T-cell (primary cell): ENCODE measurements around the gene CTXN1. TPM values are rescaled to one million over a fixed set of nuclear protein-coding genes. Genes with fewer than 3 reads are reported as not detected.

Experiments used
- ATAC-seq, 4 experiments: fragments of 200-7000 bp in 3 of 4; fragments of 150-1000 bp in 1 of 4; cut with Tn5 transposase; replicated peaks in 1 of 4; 1 replicate in 3 of 4; 2 replicates in 1 of 4; pipeline ENCODE4 v1.10.0; 2021; ENCODE audit warnings: moderate library complexity in 3 of 4, mild to moderate bottlenecking in 2 of 4, moderate number of reproducible peaks in 1 of 4
- CTCF ChIA-PET, 2 donors: fragments of 300-600 bp; sonication (Branson Sonifier 250); formaldehyde crosslinking; loops; one replicate each; lab custom pipeline; 2022; ENCODE audit warnings: antibody characterized with exemption in 2 of 2; lab: Charles Lee
- POLR2A ChIA-PET, 2 donors: fragments of 300-600 bp; sonication (Branson Sonifier 250); formaldehyde crosslinking; loops; one replicate each; lab custom pipeline; 2022; ENCODE audit warnings: antibody characterized with exemption in 2 of 2; lab: Charles Lee
- DNase-seq, 35 experiments: peaks; one replicate each; pipeline versions ENCODE4 v3.0.0 to v3.0.0-alpha.2; 2013 to 2023
- H3K27ac ChIP-seq: one replicate; pipeline ENCODE4 v1.5.1; 2013; ENCODE audit warnings: low read length
- H3K27me3 ChIP-seq, 2 experiments: replicated peaks in 1 of 2; 1 replicate in 1 of 2; 2 replicates in 1 of 2; pipeline versions ENCODE4 v1.6.1 to v1.7.0; 2013; ENCODE audit warnings: low read length in 1 of 2, mixed read lengths in 1 of 2; ENCODE audit not compliant: control insufficient read depth in 2 of 2, insufficient read depth in 2 of 2; ENCODE audit errors: extremely low read depth in 1 of 2
- H3K36me3 ChIP-seq, 2 donors: 1 replicate in 1 of 2; 2 replicates in 1 of 2; pipeline versions ENCODE4 v1.6.1 to v1.7.0; 2013; ENCODE audit warnings: low read length in 1 of 2; ENCODE audit not compliant: control insufficient read depth in 2 of 2, insufficient read depth in 1 of 2; ENCODE audit errors: extremely low read depth in 1 of 2
- H3K4me1 ChIP-seq, 2 experiments: 1 replicate in 1 of 2; 2 replicates in 1 of 2; pipeline versions ENCODE4 v1.6.1 to v1.7.0; 2013; ENCODE audit warnings: low read length in 2 of 2, mixed read lengths in 1 of 2; ENCODE audit not compliant: insufficient read depth in 2 of 2, control insufficient read depth in 1 of 2; ENCODE audit errors: extremely low read depth in 1 of 2
- H3K4me3 ChIP-seq, 2 donors: 1 replicate in 1 of 2; 2 replicates in 1 of 2; pipeline versions ENCODE4 v1.5.1 to v1.7.0; 2013; ENCODE audit warnings: mild to moderate bottlenecking in 2 of 2, low read length in 1 of 2, moderate library complexity in 1 of 2; ENCODE audit not compliant: control insufficient read depth in 1 of 2; ENCODE audit errors: extremely low read depth in 1 of 2
- H3K9me3 ChIP-seq: 2 replicates; pipeline ENCODE4 v1.7.0; 2013
- H3K27ac Mint-ChIP-seq, 2 donors: one replicate each; pipeline ENCODE4 v1.8.0; 2020 to 2021; ENCODE audit warnings: mild to moderate bottlenecking in 2 of 2, mixed read lengths in 2 of 2
- H3K27me3 Mint-ChIP-seq, 2 donors: one replicate each; pipeline ENCODE4 v1.8.0; 2021 to 2022; ENCODE audit warnings: mixed read lengths in 2 of 2
- H3K36me3 Mint-ChIP-seq: one replicate; pipeline ENCODE4 v1.8.0; 2021; ENCODE audit warnings: mixed read lengths
- H3K4me1 Mint-ChIP-seq, 3 donors: one replicate each; pipeline ENCODE4 v1.8.0; 2020 to 2022; ENCODE audit warnings: mixed read lengths in 3 of 3, mild to moderate bottlenecking in 1 of 3
- H3K4me3 Mint-ChIP-seq, 3 donors: one replicate each; pipeline ENCODE4 v1.8.0; 2020 to 2022; ENCODE audit warnings: mild to moderate bottlenecking in 3 of 3, mixed read lengths in 3 of 3, moderate library complexity in 3 of 3
- H3K9me3 Mint-ChIP-seq, 3 donors: one replicate each; pipeline ENCODE4 v1.8.0; 2020 to 2022; ENCODE audit warnings: mixed read lengths in 3 of 3
- WGBS: methylation state at CpG from one replicate; pipeline ENCODE4 v1.1.5; 2013; ENCODE audit warnings: missing lambda C conversion rate; ENCODE audit not compliant: insufficient coverage; 5-methylcytosine and 5-hydroxymethylcytosine counted together
- total RNA-seq, 35 experiments: library from RNA in 6 of 35; stranded (reverse) in 6 of 35; fragments of 120-200 nt in 1 of 35; gene quantifications; one replicate each; pipeline versions ENCODE4 v1.2.1 to v1.2.4 and lab custom pipeline; 2013 to 2026

CTXN1 gene
- total RNA-seq, 5 donors from 2014 or later (not counting 1 experiment from before 2014, with no cell fraction given): 0.19 to 0.47 (median 0.30) TPM; not detected in 1

- Mint-ChIP-seq H3K9me3 (no peaks in the 10 kb centered on the region), H3K4me3 (peak overlapping the region; percentile 87 to 90 (median 89)), H3K27me3 (no peaks in the 10 kb centered on the region), H3K36me3 (peaks cover 10% of the 10 kb centered on the region), H3K27ac (no peak overlapping the region), H3K4me1 (peaks cover 32 to 46% (median 35%) of the 10 kb centered on the region in 3 donors)
- Histone ChIP-seq H3K4me3 (peak overlapping the region in 1 of 2 donors; percentile 15), H3K27me3 (no peaks in the 10 kb centered on the region), H3K36me3 (peaks cover 5 to 31% of the 10 kb centered on the region in 2 donors), H3K9me3 (no peaks in the 10 kb centered on the region), H3K27ac (no peak overlapping the region), H3K4me1 (peaks cover 7 to 32% of the 10 kb centered on the region in 2 experiments)
- CTCF ChIA-PET: interaction anchor here in 1 of 2 donors (3.9 kb wide), 1 partner anchor 13 kb away, joined by 15 read pairs; no protein-coding TSS in a partner anchor
- POLR2A ChIA-PET: interaction anchor here in 1 of 2 donors (0.6 kb wide), 1 partner anchor 1080 kb away, joined by 4 read pairs; no protein-coding TSS in a partner anchor
- DNase-seq: no peak
- ATAC-seq: no peak
- 93% methylated on average over 13 of the region's 19 CpGs for WGBS
These were observed 16.1 kb upstream of the CTXN1 start for GRCh38 chr19:7941895-7942596.

DNA sequence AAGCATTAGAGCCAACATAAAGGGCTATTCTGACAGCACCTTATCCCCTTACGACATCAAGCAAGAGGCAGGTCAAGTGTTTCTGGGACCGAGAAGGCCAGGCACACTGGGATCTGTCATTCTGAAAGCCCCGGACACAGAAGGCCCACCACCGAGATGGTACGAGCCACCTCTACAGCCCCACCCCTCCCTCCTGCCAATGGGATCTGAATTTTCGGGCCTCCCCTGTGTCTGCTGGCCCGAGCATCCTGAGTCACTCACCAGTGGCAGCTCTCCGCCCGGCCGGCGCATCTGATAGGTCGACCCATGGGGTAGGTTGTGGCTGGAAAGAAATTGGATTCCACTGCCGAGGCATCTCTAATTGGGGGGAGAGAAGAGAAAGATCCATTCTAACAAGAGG is 14.9 kb upstream of the CTXN1 start:
- no peaks in the 10 kb centered on the region for H3K9me3 Mint-ChIP-seq
- Histone ChIP-seq H3K9me3 (no peaks in the 10 kb centered on the region), H3K27ac (no peak overlapping the region), H3K36me3 (peaks cover 13 to 38% of the 10 kb centered on the region in 2 donors), H3K27me3 (no peaks in the 10 kb centered on the region), H3K4me1 (peaks cover 7 to 32% of the 10 kb centered on the region in 2 experiments), H3K4me3 (no peak overlapping the region)
- WGBS: 93% methylated on average over 5 of the region's 13 CpGs
- DNase-seq: no peak
- H3K4me1 Mint-ChIP-seq: peaks cover 32 to 46% (median 35%) of the 10 kb centered on the region in 3 donors
- POLR2A ChIA-PET: interaction anchor here in 1 of 2 donors (0.7 kb wide), 1 partner anchor 16 kb away, joined by 12 read pairs; no protein-coding TSS in a partner anchor
- peak overlapping the region in 1 of 3 donors; percentile 51 for H3K4me3 Mint-ChIP-seq
- ATAC-seq: no peak
- H3K27ac Mint-ChIP-seq: no peak overlapping the region
- H3K36me3 Mint-ChIP-seq: peaks cover 10% of the 10 kb centered on the region
- H3K27me3 Mint-ChIP-seq: no peaks in the 10 kb centered on the region
- CTCF ChIA-PET: interaction anchor here in 1 of 2 donors (0.6 kb wide), 1 partner anchor 675 kb away, joined by 4 read pairs; no protein-coding TSS in a partner anchor

GRCh38 chr19:7934766-7935165 is 8.8 kb upstream of the CTXN1 start:
- Histone ChIP-seq H3K27me3 (no peaks in the 10 kb centered on the region), H3K27ac (no peak overlapping the region), H3K4me1 (no peaks in the 10 kb centered on the region), H3K4me3 (no peak overlapping the region), H3K36me3 (peaks cover 31 to 73% of the 10 kb centered on the region in 2 donors), H3K9me3 (no peaks in the 10 kb centered on the region)
- ChIA-PET CTCF (interaction anchor here in 1 of 2 donors (0.6 kb wide), 1 partner anchor 338 kb away, joined by 7 read pairs; no protein-coding TSS in a partner anchor), POLR2A (interaction anchor here in 1 of 2 donors (0.7 kb wide), 1 partner anchor 51 kb away, joined by 3 read pairs; no protein-coding TSS in a partner anchor)
- ATAC-seq (no peak), DNase-seq (no peak)
- H3K27ac Mint-ChIP-seq: no peak overlapping the region
- H3K36me3 Mint-ChIP-seq: peaks cover 12% of the 10 kb centered on the region
- H3K9me3 Mint-ChIP-seq: no peaks in the 10 kb centered on the region
- peaks cover 4 to 6% (median 5%) of the 10 kb centered on the region in 3 donors for H3K4me1 Mint-ChIP-seq
- no peaks in the 10 kb centered on the region for H3K27me3 Mint-ChIP-seq
- H3K4me3 Mint-ChIP-seq: no peak overlapping the region
- WGBS: 97% methylated on average over 18 of the region's 21 CpGs

GRCh38 chr19:7933828-7934725 is 8.1 kb upstream of the CTXN1 start:
- Mint-ChIP-seq H3K27ac (no peak overlapping the region), H3K4me3 (no peak overlapping the region), H3K4me1 (peaks cover 4 to 10% (median 8%) of the 10 kb centered on the region in 3 donors), H3K27me3 (no peaks in the 10 kb centered on the region), H3K9me3 (no peaks in the 10 kb centered on the region), H3K36me3 (peaks cover 12% of the 10 kb centered on the region)
- H3K4me1 ChIP-seq: peaks cover 2 to 6% of the 10 kb centered on the region in 2 experiments
- H3K9me3 ChIP-seq: no peaks in the 10 kb centered on the region
- H3K27ac ChIP-seq: no peak overlapping the region
- no peaks in the 10 kb centered on the region for H3K27me3 ChIP-seq
- no peak overlapping the region for H3K4me3 ChIP-seq
- POLR2A ChIA-PET: interaction anchor here in 1 of 2 donors (0.7 kb wide), 1 partner anchor 50 kb away, joined by 3 read pairs; no protein-coding TSS in a partner anchor
- no peak for ATAC-seq
- CTCF ChIA-PET: interaction anchor here in 1 of 2 donors (0.6 kb wide), 1 partner anchor 337 kb away, joined by 7 read pairs; no protein-coding TSS in a partner anchor
- DNase-seq: no peak
- H3K36me3 ChIP-seq: peaks cover 31 to 73% of the 10 kb centered on the region in 2 donors
- WGBS: 96% methylated on average over 53 of the region's 55 CpGs

DNA sequence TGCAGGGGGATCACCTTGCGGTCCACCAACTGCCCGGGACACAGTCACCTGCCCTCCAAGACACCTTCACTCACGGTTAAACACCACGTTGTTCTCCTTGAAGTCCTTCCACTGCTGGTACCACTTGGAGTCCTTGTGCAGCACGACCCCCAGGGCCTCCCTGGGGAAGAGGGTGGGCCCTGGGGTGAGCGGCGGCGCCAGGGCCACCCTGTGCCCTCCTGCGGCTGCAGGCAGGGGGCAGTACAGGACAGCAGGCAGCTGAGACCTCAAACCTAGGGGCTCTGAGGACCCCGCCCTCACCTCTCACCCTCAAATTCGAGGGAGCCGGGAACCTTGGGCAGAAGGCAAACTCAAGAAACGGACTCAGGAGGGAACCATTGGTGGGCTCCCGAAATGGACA is 7.5 kb upstream of the CTXN1 start:
- ATAC-seq (no peak), DNase-seq (no peak)
- Mint-ChIP-seq H3K9me3 (no peaks in the 10 kb centered on the region), H3K27me3 (no peaks in the 10 kb centered on the region), H3K4me3 (no peak overlapping the region), H3K27ac (no peak overlapping the region), H3K36me3 (peaks cover 9% of the 10 kb centered on the region), H3K4me1 (peaks cover 0 to 10% (median 7%) of the 10 kb centered on the region in 3 donors)
- Histone ChIP-seq H3K4me1 (peaks cover 2 to 7% of the 10 kb centered on the region in 2 experiments), H3K27me3 (no peaks in the 10 kb centered on the region), H3K36me3 (peaks cover 31 to 69% of the 10 kb centered on the region in 2 donors), H3K27ac (no peak overlapping the region), H3K9me3 (no peaks in the 10 kb centered on the region), H3K4me3 (no peak overlapping the region)
- WGBS: 86% methylated on average over 11 of the region's 14 CpGs
- CTCF ChIA-PET: no interaction called here
- POLR2A ChIA-PET: no interaction called here

DNA sequence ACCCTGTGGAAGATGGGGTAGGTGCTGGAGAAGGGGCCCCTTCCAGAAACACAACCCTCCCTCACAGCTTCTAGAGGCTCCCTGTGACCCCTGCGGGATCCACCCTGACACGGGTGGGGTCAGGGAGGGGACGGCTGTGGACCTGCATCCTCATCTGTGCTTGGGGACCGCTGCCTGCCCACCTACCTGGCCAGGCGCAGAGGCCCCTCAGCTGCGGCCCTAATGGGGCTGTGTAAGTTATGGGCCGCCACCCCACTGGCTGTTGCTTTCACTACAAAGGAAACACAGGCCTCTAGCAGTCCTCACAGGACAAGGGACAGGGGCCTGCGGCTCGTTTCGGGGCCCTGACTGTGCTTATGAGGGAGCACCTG is 7.0 kb upstream of the CTXN1 start:
- 94% methylated on average over 5 of the region's 10 CpGs for WGBS
- CTCF ChIA-PET: no interaction called here
- no peaks in the 10 kb centered on the region for H3K27me3 Mint-ChIP-seq
- POLR2A ChIA-PET: no interaction called here
- Histone ChIP-seq H3K4me1 (peaks cover 2 to 7% of the 10 kb centered on the region in 2 experiments), H3K27me3 (no peaks in the 10 kb centered on the region), H3K36me3 (peaks cover 30 to 65% of the 10 kb centered on the region in 2 donors), H3K9me3 (no peaks in the 10 kb centered on the region), H3K4me3 (no peak overlapping the region), H3K27ac (no peak overlapping the region)
- ATAC-seq (no peak), DNase-seq (no peak)
- peaks cover 9% of the 10 kb centered on the region for H3K36me3 Mint-ChIP-seq
- no peak overlapping the region for H3K4me3 Mint-ChIP-seq
- H3K4me1 Mint-ChIP-seq: peaks cover 0 to 10% (median 7%) of the 10 kb centered on the region in 3 donors
- H3K9me3 Mint-ChIP-seq: no peaks in the 10 kb centered on the region
- H3K27ac Mint-ChIP-seq: no peak overlapping the region
